ENCODE results near the gene MYL11. TPM values are rescaled to one million over a fixed set of nuclear protein-coding genes. Genes with fewer than 3 reads are reported as not detected.
A peak's percentile ranks its signal among the peaks of the same experiment; 100 is the strongest.

Gene MYL11
- total and polyA plus RNA-seq, 2 experiments from 2014 or later, result 2.1 TPM; not detected in 1

DNA sequence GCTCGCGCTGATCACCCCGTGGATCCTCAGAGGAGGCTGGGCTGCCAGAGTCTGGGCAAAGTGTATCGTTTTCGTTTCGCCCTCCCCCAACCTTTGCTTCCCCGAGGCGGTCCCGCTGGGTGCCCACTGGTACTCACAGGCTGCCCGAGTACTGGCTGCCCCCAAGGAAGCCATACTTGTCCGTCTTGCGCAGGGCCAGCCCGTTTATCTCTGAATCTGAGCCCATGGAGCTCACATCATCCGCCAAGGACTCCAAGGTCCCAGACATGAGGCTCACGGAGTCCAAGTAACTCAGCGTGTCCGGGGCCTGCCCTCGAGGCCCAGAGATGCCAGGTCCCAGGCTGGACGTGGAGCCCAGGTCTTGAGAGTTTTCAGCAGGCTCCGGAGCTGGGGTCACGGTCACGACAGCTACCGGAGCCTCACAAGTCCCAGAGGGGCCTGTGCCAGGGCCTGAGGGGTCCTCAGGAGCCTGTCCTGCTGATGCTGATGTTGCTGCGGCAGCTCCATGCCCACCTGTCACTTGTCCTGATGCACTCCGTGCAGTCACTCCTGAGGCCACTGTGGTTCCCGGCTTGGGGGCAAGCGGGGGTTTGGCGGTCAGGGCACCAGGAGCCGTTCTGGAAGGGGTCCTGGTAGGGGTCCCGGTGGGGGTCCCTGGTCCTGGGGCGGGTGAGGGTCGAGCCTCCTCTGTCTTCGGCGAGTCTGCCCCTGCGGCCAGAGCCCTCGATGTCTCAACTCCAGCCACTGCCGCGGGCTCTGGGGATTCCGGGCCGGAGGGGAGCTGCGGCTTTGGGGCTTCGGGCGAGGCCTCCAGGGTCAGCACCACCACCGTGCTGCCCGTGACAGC is 5.3 kb upstream of the MYL11 start:
- Histone ChIP-seq H3K4me2 (ENCODE audit: unreplicated experiment) (peak overlapping the region; percentile 100), H3K27me3 (replicated peaks; ENCODE audit: insufficient read depth) (no peaks in the 10 kb centered on the region), H3K36me3 (ENCODE audit: low read depth) (no peaks in the 10 kb centered on the region; the same call in 1 of the 2 replicates), H3K9ac (peak overlapping the region; percentile 80), H3K27ac (peak overlapping the region; percentile 71), H3F3A (ENCODE audit: insufficient read depth) (peaks cover 10% of the 10 kb centered on the region; the same call in 1 of the 2 replicates), H3K9me2 (ENCODE audit: insufficient read depth) (no peaks in the 10 kb centered on the region), H3K4me1 (ENCODE audit: insufficient read depth) (peaks cover 23% of the 10 kb centered on the region), H3K79me2 (ENCODE audit: insufficient read depth) (peaks cover 56% of the 10 kb centered on the region), H3K4me3 (peak overlapping the region; percentile 94), H2AFZ (no peak overlapping the region), H3K9me3 (ENCODE audit: low read depth) (no peaks in the 10 kb centered on the region), H4K20me1 (ENCODE audit: insufficient read depth) (no peaks in the 10 kb centered on the region; the same call in 1 of the 2 replicates)
- 0 to 3% methylated on average over 26 to 28 of the region's 45 CpGs for WGBS, 2 experiments (ENCODE audit: low coverage in 1 of 2, low lambda C conversion rate in 2 of 2, missing lambda C conversion rate in 2 of 2)
- peak; percentile 54 for DNase-seq
- TF ChIP-seq EZH2 (IDR thresholded peaks at IDR 0.05; ENCODE audit: insufficient read depth, poor library complexity, severe bottlenecking), result no peak
- no peak for TF ChIP-seq EZH2phosphoT487 (IDR thresholded peaks at IDR 0.05; ENCODE audit: insufficient read depth, low read depth)
- in situ Hi-C loops (cut with MboI), result no loop called here

DNA sequence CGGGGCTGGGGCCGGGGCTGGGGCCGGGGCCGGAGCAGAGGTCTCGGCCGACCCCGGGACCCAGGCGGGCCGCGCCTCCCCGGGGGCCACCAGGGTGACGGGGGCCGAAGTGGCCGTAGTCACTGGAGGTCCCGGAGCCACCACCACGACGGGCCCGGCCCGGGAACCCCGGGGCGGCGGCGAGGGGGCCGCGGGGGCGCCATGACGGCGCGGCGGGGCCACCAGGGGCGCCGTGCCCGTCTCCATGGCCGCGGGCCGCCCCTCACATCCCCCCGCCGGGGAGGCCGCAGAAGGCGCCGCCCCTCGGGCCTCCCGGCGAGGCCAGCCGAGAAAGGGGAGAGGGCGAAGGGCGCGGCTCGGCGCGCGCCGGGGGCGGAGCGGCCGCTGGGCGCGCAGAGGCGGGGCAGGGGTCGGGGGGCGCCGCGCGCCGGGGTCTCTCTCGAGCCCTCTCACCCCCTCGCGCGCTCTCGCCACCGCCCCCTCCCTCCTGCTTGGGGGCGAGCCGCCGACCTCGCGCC is 4.6 kb upstream of the MYL11 start:
- Histone ChIP-seq H3K27ac (peak overlapping the region; percentile 71), H2AFZ (no peak overlapping the region), H3K36me3 (ENCODE audit: low read depth) (no peaks in the 10 kb centered on the region; the same call in 1 of the 2 replicates), H3K9me3 (ENCODE audit: low read depth) (no peaks in the 10 kb centered on the region), H3K79me2 (ENCODE audit: insufficient read depth) (peaks cover 49% of the 10 kb centered on the region), H3K27me3 (replicated peaks; ENCODE audit: insufficient read depth) (no peaks in the 10 kb centered on the region), H3F3A (ENCODE audit: insufficient read depth) (peaks cover 10% of the 10 kb centered on the region; the same call in 1 of the 2 replicates), H3K4me2 (ENCODE audit: unreplicated experiment) (peak overlapping the region; percentile 100), H3K4me3 (peak overlapping the region; percentile 94), H4K20me1 (ENCODE audit: insufficient read depth) (no peaks in the 10 kb centered on the region; the same call in 1 of the 2 replicates), H3K9ac (peak overlapping the region; percentile 80), H3K4me1 (ENCODE audit: insufficient read depth) (peaks cover 23% of the 10 kb centered on the region), H3K9me2 (ENCODE audit: insufficient read depth) (no peaks in the 10 kb centered on the region)
- DNase-seq, result no peak
- 2% methylated on average over 48 of the region's 76 CpGs; no CpG with 5 or more reads in 1 of the 2 experiments for WGBS, 2 experiments (ENCODE audit: low coverage in 1 of 2, low lambda C conversion rate in 2 of 2, missing lambda C conversion rate in 2 of 2)
- in situ Hi-C loops (cut with MboI), result no loop called here
- TF ChIP-seq EZH2phosphoT487 (IDR thresholded peaks at IDR 0.05; ENCODE audit: insufficient read depth, low read depth), result no peak
- no peak for TF ChIP-seq EZH2 (IDR thresholded peaks at IDR 0.05; ENCODE audit: insufficient read depth, poor library complexity, severe bottlenecking)

DNA sequence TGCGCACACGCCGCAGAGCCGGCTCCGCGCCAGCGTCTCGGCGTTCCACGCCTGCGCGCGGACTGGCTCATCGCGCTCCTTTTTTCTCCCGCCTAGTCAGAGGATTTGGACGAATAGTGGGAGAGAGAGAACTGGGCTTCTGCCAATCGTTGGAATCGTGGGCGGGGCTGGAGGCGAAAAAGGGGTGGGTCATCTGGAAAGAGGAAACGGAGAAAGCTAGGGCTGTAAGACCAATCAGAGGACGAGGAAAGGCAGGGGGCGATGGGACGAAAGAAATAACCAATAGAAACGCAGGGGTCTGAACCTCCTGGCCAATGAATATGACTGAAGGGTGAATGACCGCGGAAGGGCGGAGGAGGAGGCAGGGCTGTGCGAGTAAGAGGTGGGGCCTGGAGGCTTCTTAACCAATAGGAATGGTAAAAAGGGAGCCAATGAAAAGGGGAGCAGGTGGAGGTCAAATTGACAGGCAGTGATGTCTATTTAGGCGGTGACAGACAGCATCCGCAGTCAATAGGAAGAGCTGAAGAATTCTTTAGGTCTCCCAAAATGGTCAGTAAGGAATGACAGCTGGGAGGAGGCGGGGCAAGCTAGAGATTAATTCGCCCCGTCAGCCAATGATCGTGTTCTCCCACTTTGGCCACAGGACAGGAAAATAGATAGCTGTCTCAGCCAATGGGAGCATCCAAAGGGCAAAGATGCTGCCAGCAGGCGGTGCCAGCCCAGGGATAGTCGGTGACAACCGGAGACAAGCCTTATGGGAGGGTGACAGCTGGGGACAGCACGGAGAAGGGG is 4.0 kb upstream of the MYL11 start, which contains the start of gene TBC1D10B:
Gene TBC1D10B, minus strand, starts transcription at position 39 of the 792 bp plus-strand sequence. CDS start 311 bp downstream, outside the sequence.
- Histone ChIP-seq H3K4me1 (ENCODE audit: insufficient read depth) (peaks cover 23% of the 10 kb centered on the region), H3K27ac (peak within 1 kb of the TSS; percentile 71), H3K9me3 (ENCODE audit: low read depth) (no peaks in the 10 kb centered on the region), H4K20me1 (ENCODE audit: insufficient read depth) (no peaks in the 10 kb centered on the region; the same call in 1 of the 2 replicates), H3F3A (ENCODE audit: insufficient read depth) (peaks cover 10% of the 10 kb centered on the region; the same call in 1 of the 2 replicates), H3K79me2 (ENCODE audit: insufficient read depth) (peaks cover 42% of the 10 kb centered on the region), H3K4me2 (ENCODE audit: unreplicated experiment) (peak within 1 kb of the TSS; percentile 100), H3K9me2 (ENCODE audit: insufficient read depth) (no peaks in the 10 kb centered on the region), H2AFZ (peak within 1 kb of the TSS; percentile 77), H3K9ac (peak within 1 kb of the TSS; percentile 80), H3K36me3 (ENCODE audit: low read depth) (no peaks in the 10 kb centered on the region; the same call in 1 of the 2 replicates), H3K27me3 (replicated peaks; ENCODE audit: insufficient read depth) (no peaks in the 10 kb centered on the region), H3K4me3 (peak within 1 kb of the TSS; percentile 94)
- in situ Hi-C loops (cut with MboI), result no loop called here
- WGBS, 2 experiments (ENCODE audit: low coverage in 1 of 2, low lambda C conversion rate in 2 of 2, missing lambda C conversion rate in 2 of 2), result 0 to 1% methylated on average over 30 to 40 of the region's 40 CpGs
- peak; percentile 99 for DNase-seq
- TF ChIP-seq EZH2 (IDR thresholded peaks at IDR 0.05; ENCODE audit: insufficient read depth, poor library complexity, severe bottlenecking) (no peak), EZH2phosphoT487 (IDR thresholded peaks at IDR 0.05; ENCODE audit: insufficient read depth, low read depth) (no peak)

All from GM23248 (cell line).